ENCODE data around the gene OVOL1.
"Not testable (repeated sequence)": the region's sequence is repeated elsewhere in the genome, so short reads cannot be mapped to it uniquely, and the experiment has no call there.

Gene OVOL1

DNA sequence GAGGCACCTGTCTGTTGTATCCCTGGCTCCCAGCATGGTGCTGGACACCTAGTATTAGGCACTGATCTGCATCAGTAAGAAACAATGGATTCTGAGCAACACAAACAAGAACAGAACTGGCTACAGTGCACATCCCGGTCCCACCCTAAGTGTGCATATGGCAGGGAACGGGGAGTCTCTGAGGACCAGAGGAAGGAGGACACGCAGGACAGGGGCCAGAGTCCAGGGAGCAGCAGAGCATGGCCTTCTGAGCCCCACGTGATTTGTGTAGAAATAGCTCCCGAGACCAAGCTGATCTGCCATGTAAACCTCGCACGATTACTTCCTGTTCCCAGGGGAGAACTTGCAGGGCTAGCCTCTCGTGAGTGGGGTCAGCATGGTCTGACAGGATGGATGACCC is 34.2 kb downstream of the OVOL1 start:
- no peak overlapping the region for H3K27ac ChIP-seq
- no peaks in the 10 kb centered on the region for H3K9me3 ChIP-seq (ENCODE audit: severe bottlenecking)
- H3K27me3 ChIP-seq (ENCODE audit: insufficient read depth, low read depth, severe bottlenecking) = no peaks in the 10 kb centered on the region
- TF ChIP-seq, protein P1, sequence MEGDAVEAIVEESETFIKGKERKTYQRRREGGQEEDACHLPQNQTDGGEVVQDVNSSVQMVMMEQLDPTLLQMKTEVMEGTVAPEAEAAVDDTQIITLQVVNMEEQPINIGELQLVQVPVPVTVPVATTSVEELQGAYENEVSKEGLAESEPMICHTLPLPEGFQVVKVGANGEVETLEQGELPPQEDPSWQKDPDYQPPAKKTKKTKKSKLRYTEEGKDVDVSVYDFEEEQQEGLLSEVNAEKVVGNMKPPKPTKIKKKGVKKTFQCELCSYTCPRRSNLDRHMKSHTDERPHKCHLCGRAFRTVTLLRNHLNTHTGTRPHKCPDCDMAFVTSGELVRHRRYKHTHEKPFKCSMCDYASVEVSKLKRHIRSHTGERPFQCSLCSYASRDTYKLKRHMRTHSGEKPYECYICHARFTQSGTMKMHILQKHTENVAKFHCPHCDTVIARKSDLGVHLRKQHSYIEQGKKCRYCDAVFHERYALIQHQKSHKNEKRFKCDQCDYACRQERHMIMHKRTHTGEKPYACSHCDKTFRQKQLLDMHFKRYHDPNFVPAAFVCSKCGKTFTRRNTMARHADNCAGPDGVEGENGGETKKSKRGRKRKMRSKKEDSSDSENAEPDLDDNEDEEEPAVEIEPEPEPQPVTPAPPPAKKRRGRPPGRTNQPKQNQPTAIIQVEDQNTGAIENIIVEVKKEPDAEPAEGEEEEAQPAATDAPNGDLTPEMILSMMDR (IDR thresholded peaks at IDR 0.05; ENCODE audit: low read depth, low read length) = no peak
- no peak for DNase-seq
- H3K4me3 ChIP-seq (ENCODE audit: low read depth, low read length) = no peak overlapping the region
- H3K36me3 ChIP-seq = no peaks in the 10 kb centered on the region

DNA sequence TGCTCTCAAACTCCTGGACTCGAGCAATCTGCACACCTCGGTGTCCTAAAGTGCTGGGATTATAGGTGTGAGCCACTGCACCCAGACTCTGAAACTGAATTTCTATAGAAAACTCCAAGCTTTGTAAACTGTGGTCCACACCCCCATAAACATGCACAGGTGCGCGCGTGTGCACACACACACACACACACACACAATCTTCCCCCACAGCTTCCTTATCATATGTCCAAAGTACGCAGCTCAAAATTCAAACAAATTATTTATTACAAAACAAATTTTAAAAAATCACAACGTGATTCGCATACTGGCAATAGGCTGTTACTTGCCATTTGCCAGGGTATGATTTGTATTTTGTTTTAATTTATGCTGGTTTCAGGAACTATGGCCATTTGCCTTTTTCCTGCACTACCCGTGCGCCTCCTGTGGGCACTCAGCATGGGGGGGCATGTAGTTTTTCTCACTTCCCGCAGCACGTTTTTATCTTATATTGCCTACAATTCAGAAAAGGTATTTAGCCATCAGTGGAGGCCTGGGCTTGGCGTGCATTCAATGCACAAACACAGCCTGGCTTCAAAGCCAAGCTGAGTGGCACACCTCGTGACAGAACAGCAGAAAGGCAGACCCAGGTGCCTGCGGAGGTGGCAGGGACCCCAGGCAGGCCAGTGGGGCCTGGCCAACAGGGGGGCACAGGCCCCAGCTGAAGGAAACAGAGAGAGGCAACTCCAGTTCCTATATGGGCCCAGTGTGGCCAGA is 36.1 kb downstream of the OVOL1 start:
- no peaks in the 10 kb centered on the region for H3K9me3 ChIP-seq (ENCODE audit: severe bottlenecking)
- DNase-seq = no peak
- no peak overlapping the region for H3K27ac ChIP-seq
- TF ChIP-seq, protein P1 (IDR thresholded peaks at IDR 0.05; ENCODE audit: low read depth, low read length) = no peak
- no peaks in the 10 kb centered on the region for H3K36me3 ChIP-seq
- H3K27me3 ChIP-seq (ENCODE audit: insufficient read depth, low read depth, severe bottlenecking) = no peaks in the 10 kb centered on the region
- no peak overlapping the region for H3K4me3 ChIP-seq (ENCODE audit: low read depth, low read length)

DNA sequence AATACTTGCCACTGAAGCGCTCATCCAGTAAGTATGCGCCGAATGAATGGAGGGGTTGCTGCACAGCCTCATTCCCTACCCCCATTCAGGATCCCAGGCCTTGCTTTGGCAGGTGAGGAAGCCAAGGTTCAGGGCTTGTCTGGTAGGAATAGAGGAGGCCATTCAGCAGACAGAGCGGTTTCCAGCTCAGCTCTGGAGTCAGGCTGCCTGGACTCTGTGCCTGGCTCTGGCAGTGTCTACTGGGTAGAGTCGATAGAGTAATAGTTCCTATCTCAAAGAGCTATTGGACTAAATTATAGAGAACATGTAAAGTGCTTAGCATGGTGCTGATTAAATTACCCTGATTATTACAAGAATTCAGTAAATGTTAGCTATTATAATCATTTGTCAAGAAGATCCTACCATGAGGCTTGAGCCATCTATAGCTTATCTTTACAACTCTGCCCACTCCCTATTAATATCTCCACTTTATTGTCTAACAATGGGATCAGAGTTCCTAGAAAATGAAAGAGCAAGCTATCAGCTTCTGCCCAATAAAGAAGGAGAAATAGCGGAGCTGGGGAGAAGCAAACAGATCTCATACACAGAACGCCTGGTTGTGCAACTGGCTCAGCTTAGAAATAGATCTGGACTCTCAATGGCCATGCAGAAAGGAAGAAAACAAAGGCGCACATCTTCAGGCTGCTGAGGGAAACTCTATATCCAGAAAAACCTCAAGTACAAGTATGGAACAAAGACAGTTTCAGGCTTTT is 40.3 kb downstream of the OVOL1 start:
- Histone ChIP-seq H3K4me3 (ENCODE audit: low read depth, low read length) (no peak overlapping the region), H3K9me3 (ENCODE audit: severe bottlenecking) (no peaks in the 10 kb centered on the region), H3K36me3 (no peaks in the 10 kb centered on the region), H3K27me3 (ENCODE audit: insufficient read depth, low read depth, severe bottlenecking) (no peaks in the 10 kb centered on the region), H3K27ac (no peak overlapping the region)
- TF ChIP-seq, protein P1 (IDR thresholded peaks at IDR 0.05; ENCODE audit: low read depth, low read length) = no peak
- DNase-seq = no peak

DNA sequence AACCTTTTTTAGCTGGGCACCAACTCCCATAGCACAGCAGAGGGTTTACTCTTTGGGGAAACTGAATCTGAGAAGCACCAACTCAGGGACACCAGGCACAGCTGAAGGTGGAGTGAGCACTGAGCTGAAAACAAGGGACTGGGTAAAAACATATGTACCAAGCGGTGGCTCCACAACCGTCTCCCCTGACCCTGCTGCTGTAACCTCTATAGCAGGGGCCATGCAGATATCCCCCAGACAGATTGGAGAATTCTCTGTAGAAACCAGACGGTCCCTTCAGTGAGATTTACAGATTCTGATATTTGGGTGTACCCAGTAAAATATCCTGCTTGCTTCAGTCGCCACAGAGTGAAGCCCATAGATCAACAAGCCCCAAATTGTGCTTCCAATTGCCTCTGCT is 42.6 kb downstream of the OVOL1 start:
- Histone ChIP-seq H3K9me3 (ENCODE audit: severe bottlenecking) (no peaks in the 10 kb centered on the region), H3K27me3 (ENCODE audit: insufficient read depth, low read depth, severe bottlenecking) (no peaks in the 10 kb centered on the region), H3K36me3 (no peaks in the 10 kb centered on the region), H3K4me3 (ENCODE audit: low read depth, low read length) (no peak overlapping the region), H3K27ac (no peak overlapping the region)
- TF ChIP-seq, protein P1 (IDR thresholded peaks at IDR 0.05; ENCODE audit: low read depth, low read length) = no peak
- no peak for DNase-seq

DNA sequence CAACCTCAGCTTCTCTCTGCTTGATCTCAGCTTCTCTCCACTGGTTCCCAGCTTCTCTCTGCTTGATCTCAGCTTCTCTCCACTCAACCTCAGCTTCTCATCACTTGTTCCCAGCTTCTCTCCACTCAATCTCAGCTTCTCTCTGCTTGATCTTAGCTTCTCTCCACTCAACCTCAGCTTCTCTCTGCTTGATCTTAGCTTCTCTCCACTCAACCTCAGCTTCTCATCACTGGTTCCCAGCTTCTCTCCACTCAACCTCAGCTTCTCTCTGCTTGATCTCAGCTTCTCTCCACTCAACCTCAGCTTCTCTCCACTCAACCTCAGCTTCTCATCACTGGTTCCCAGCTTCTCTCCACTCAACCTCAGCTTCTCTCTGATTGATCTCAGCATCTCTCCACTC is 45.4 kb downstream of the OVOL1 start:
- H3K27ac ChIP-seq; DNase-seq; H3K36me3 ChIP-seq; H3K27me3 ChIP-seq (ENCODE audit: insufficient read depth, low read depth, severe bottlenecking); H3K4me3 ChIP-seq (ENCODE audit: low read depth, low read length); H3K9me3 ChIP-seq (ENCODE audit: severe bottlenecking): not testable (repeated sequence)

DNA sequence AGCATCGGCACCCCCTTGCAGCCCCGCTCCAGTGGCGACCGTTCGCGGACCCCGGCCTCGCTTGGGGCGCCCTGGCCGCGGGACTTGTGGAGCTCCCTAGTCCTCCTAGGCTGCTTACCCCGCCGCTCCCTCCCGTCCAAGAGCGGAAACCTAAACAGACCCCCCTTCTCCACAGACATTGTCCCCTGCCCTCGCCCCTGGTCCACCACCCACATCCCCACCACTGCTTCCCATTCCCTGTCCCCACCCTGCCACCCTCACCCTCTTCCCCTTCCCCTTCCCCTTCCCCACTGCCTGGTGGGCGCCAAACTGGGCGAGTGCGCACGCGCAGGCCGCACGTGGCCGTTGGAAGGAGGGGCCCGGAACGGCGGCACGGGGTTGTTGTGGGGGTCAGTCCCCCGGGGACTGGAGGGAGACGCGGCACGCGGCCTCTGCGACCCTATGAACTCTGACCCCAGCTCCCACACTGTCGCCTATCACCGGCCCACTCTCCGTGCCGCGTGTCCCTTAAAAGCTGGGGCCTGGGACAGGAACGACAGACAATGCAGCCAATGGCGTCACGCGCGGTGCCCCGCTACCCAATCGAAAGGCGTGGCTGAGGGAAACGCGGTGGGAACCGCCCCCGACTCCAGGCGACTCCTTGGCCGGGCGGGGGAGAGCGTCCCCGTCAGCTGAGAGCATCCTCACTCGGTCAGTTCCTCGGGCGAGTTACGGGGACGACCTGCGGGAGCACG is 46.6 kb downstream of the OVOL1 start, which contains the start of gene SNX32:
Gene SNX32, plus strand, starts transcription at position 667 of the 734 bp plus-strand sequence. CDS start 103 bp downstream, outside the sequence.
- DNase-seq = peak; percentile 95

More for the DNA sequence above, 46.6 kb downstream of the OVOL1 start, which contains the start of gene SNX32:
- Histone ChIP-seq H3K36me3 (no peaks in the 10 kb centered on the region), H3K9me3 (ENCODE audit: severe bottlenecking) (no peaks in the 10 kb centered on the region), H3K4me3 (ENCODE audit: low read depth, low read length) (peak within 1 kb of the TSS; percentile 47), H3K27me3 (ENCODE audit: insufficient read depth, low read depth, severe bottlenecking) (no peaks in the 10 kb centered on the region), H3K27ac (peak within 1 kb of the TSS; percentile 88)
- TF ChIP-seq, protein P1 (IDR thresholded peaks at IDR 0.05; ENCODE audit: low read depth, low read length) = no peak

Measured in WERI-Rb-1 (cell line).